Naive thymus-derived CD4-positive, alpha-beta T cell (primary cell): Measurements from ENCODE around the gene RLN1. TPM values are rescaled to one million over a fixed set of nuclear protein-coding genes. Genes with fewer than 3 reads are reported as not detected.
"Not testable (repeated sequence)": the region's sequence is repeated elsewhere in the genome, so short reads cannot be mapped to it uniquely, and the experiment has no call there.

ENCODE experiments used
- ATAC-seq: fragments of 150-1000 bp; cut with Tn5 transposase; 2 replicates; pipeline ENCODE4 v1.10.0; 2021; ENCODE audit warnings: mild to moderate bottlenecking, moderate library complexity
- CTCF ChIA-PET: fragments of 350-600 bp; sonication (Branson Sonifier 250); formaldehyde crosslinking; loops from one replicate; lab custom pipeline; 2021; ENCODE audit warnings: antibody characterized with exemption; lab: Charles Lee
- POLR2A ChIA-PET: fragments of 350-600 bp; sonication (Branson Sonifier 250); formaldehyde crosslinking; loops from one replicate; lab custom pipeline; 2021; ENCODE audit warnings: antibody characterized with exemption, inconsistent platforms; lab: Charles Lee
- DNase-seq, 9 donors: peaks; one replicate each; pipeline versions ENCODE4 v3.0.0 to v3.0.0-alpha.2; 2020 to 2022; ENCODE audit warnings: mixed read lengths in 1 of 9
- H3K27ac ChIP-seq: one replicate; pipeline ENCODE4 v1.7.0; 2013; ENCODE audit warnings: mild to moderate bottlenecking, low read depth, low read length, moderate library complexity
- H3K27me3 ChIP-seq, 2 donors: one replicate each; pipeline ENCODE4 v1.7.0; 2013; ENCODE audit warnings: low read length in 2 of 2, mild to moderate bottlenecking in 2 of 2, moderate library complexity in 2 of 2; ENCODE audit not compliant: control insufficient read depth in 2 of 2, insufficient read depth in 2 of 2
- H3K36me3 ChIP-seq, 3 experiments: 1 replicate in 2 of 3; 2 replicates in 1 of 3; pipeline ENCODE4 v1.7.0; 2013; ENCODE audit warnings: low read length in 3 of 3, mild to moderate bottlenecking in 3 of 3, moderate library complexity in 1 of 3; ENCODE audit not compliant: insufficient read depth in 3 of 3, control insufficient read depth in 2 of 3
- H3K4me1 ChIP-seq, 2 donors: one replicate each; pipeline ENCODE4 v1.7.0; 2013; ENCODE audit warnings: low read length in 2 of 2, mild to moderate bottlenecking in 2 of 2, moderate library complexity in 1 of 2; ENCODE audit not compliant: control insufficient read depth in 2 of 2, insufficient read depth in 2 of 2
- H3K4me3 ChIP-seq: 2 replicates; pipeline ENCODE4 v1.7.0; 2013; ENCODE audit warnings: mild to moderate bottlenecking, low read length
- H3K9me3 ChIP-seq, 3 experiments: 1 replicate in 2 of 3; 2 replicates in 1 of 3; pipeline ENCODE4 v1.7.0; 2013; ENCODE audit warnings: low read length in 3 of 3; ENCODE audit not compliant: control insufficient read depth in 2 of 3
- H3K27ac Mint-ChIP-seq, 9 donors: one replicate each; pipeline ENCODE4 v1.8.0; 2020 to 2022; ENCODE audit warnings: mixed read lengths in 9 of 9, mild to moderate bottlenecking in 8 of 9, moderate library complexity in 5 of 9, inconsistent platforms in 2 of 9
- H3K27me3 Mint-ChIP-seq, 5 donors: one replicate each; pipeline ENCODE4 v1.8.0; 2021 to 2022; ENCODE audit warnings: mixed read lengths in 5 of 5, mild to moderate bottlenecking in 1 of 5
- H3K36me3 Mint-ChIP-seq, 5 donors: one replicate each; pipeline ENCODE4 v1.8.0; 2020 to 2022; ENCODE audit warnings: mixed read lengths in 5 of 5, mild to moderate bottlenecking in 3 of 5, inconsistent platforms in 1 of 5
- H3K4me1 Mint-ChIP-seq, 7 donors: one replicate each; pipeline ENCODE4 v1.8.0; 2020 to 2022; ENCODE audit warnings: mixed read lengths in 7 of 7, mild to moderate bottlenecking in 3 of 7, inconsistent platforms in 1 of 7
- H3K4me3 Mint-ChIP-seq, 10 donors: one replicate each; pipeline ENCODE4 v1.8.0; 2020 to 2022; ENCODE audit warnings: mild to moderate bottlenecking in 10 of 10, mixed read lengths in 10 of 10, moderate library complexity in 6 of 10, inconsistent platforms in 2 of 10
- H3K9me3 Mint-ChIP-seq, 11 donors: one replicate each; pipeline ENCODE4 v1.8.0; 2020 to 2022; ENCODE audit warnings: mixed read lengths in 11 of 11, mild to moderate bottlenecking in 4 of 11, inconsistent platforms in 1 of 11, moderate library complexity in 1 of 11
- intact Hi-C, 2 donors: fragments of 100-400 bp; cut with micrococcal nuclease; formaldehyde crosslinking; loops; one replicate each; pipeline ENCODE4 v1.15.1; 2023
- polyA plus RNA-seq, 2 donors: library from polyadenylated mRNA; unstranded; fragments of 300-500 nt; fragmentation: Illumina TruSeq; gene quantifications; one replicate each; pipeline ENCODE4 v1.2.3, GENCODE V29; 2021
- total RNA-seq, 6 experiments: library from RNA in 5 of 6; stranded (reverse) in 5 of 6; gene quantifications; 1 replicate in 5 of 6; 2 replicates in 1 of 6; pipeline ENCODE4 v1.2.3 and lab custom pipeline; 2021 to 2026

RLN1 gene
- total RNA-seq, result 1 to 10 TPM in 4 of 5 experiments, under 1 TPM in 1; 0.71 to 6.6 (median 1.8) TPM
- polyA plus RNA-seq, result 1 to 10 TPM; 2.3 to 3.1 TPM
- total RNA-seq (lab: John Stamatoyannopoulos, UW), result 2.3 reads per million, percentile 11 among the genes with 10 or more reads in this experiment

- H3K9me3 Mint-ChIP-seq, H3K27me3 Mint-ChIP-seq, CTCF ChIA-PET, H3K36me3 Mint-ChIP-seq, H3K9me3 ChIP-seq, H3K4me3 ChIP-seq, H3K36me3 ChIP-seq, H3K27me3 ChIP-seq: not testable (repeated sequence)
- H3K27ac ChIP-seq, result peak within 1 kb of the TSS; percentile 31
- intact Hi-C loops, result loop anchor here (5.0 to 10.0 kb wide), 9 partner anchors 37 to 1078 kb away; partner anchors contain the start of genes PLGRKT (in 1 of the 2), PLPP6 (in 1 of the 2), RCL1 (in 1 of the 2) and RIC1 (in 1 of the 2)
- POLR2A ChIA-PET, result interaction anchor here (2.0 kb wide), 1 partner anchor 12 kb away, joined by 12 read pairs; no protein-coding TSS in a partner anchor
- Mint-ChIP-seq H3K4me1 (peaks cover 9 to 40% (median 33%) of the 10 kb centered on the region in 7 donors), H3K4me3 (peak within 1 kb of the TSS; percentile 43 to 84 (median 78)), H3K27ac (peak within 1 kb of the TSS; percentile 56 to 95 (median 86))
- ATAC-seq (peak; percentile 99), DNase-seq (peak in 6 of 9 donors; percentile 22 to 59 (median 50))
- peaks cover 24 to 28% of the 10 kb centered on the region in 2 donors for H3K4me1 ChIP-seq
These were observed at the start of gene RLN1 for GRCh38 chr9:5338992-5339981. Gene RLN1 (minus strand): TSS chr9:5339876. CDS start chr9:5339746, 130 bp downstream.

- intact Hi-C loops, result no loop called here
These were observed 49.5 kb upstream of the RLN1 start for GRCh38 chr9:5389109-5389732.

GRCh38 chr9:5388026-5388819 lies 48.5 kb upstream of the RLN1 start:
- peaks cover 0 to 42% (median 15%) of the 10 kb centered on the region in 5 donors for H3K36me3 Mint-ChIP-seq
- no peak for ATAC-seq

More at GRCh38 chr9:5389109-5389732, 49.5 kb upstream of the RLN1 start:
- peak in 1 of 9 donors; percentile 26 for DNase-seq
- Mint-ChIP-seq H3K27ac (no peak overlapping the region), H3K4me3 (no peak overlapping the region), H3K36me3 (peaks cover 0 to 40% (median 15%) of the 10 kb centered on the region in 5 donors), H3K27me3 (no peaks in the 10 kb centered on the region), H3K9me3 (peaks cover 0 to 2% (median 0%) of the 10 kb centered on the region in 11 donors), H3K4me1 (peaks cover 0 to 22% (median 16%) of the 10 kb centered on the region in 7 donors)
- no peak overlapping the region for H3K27ac ChIP-seq
- H3K4me1 ChIP-seq, result peaks cover 0 to 9% of the 10 kb centered on the region in 2 donors
- ATAC-seq, result peak; percentile 58
- no peaks in the 10 kb centered on the region for H3K36me3 ChIP-seq
- ChIA-PET CTCF (no interaction called here), POLR2A (no interaction called here)
- H3K27me3 ChIP-seq, result no peaks in the 10 kb centered on the region
- H3K9me3 ChIP-seq, result no peaks in the 10 kb centered on the region
- no peak overlapping the region for H3K4me3 ChIP-seq

GRCh38 chr9:5384436-5384835 lies 44.8 kb upstream of the RLN1 start:
- intact Hi-C loops, result no loop called here
- H3K4me3 Mint-ChIP-seq, result no peak overlapping the region
- H3K27me3 Mint-ChIP-seq, result no peaks in the 10 kb centered on the region
- no peak for DNase-seq
- H3K4me1 ChIP-seq, result peaks cover 0 to 5% of the 10 kb centered on the region in 2 donors
- H3K27ac Mint-ChIP-seq, result peak overlapping the region in 2 of 9 donors; percentile 14 to 72
- peaks cover 0 to 49% (median 34%) of the 10 kb centered on the region in 5 donors for H3K36me3 Mint-ChIP-seq
- no peak overlapping the region for H3K27ac ChIP-seq
- no peak overlapping the region for H3K4me3 ChIP-seq
- H3K27me3 ChIP-seq, result no peaks in the 10 kb centered on the region
- CTCF ChIA-PET, result interaction anchor here (0.7 kb wide), 1 partner anchor 628 kb away, joined by 4 read pairs; no protein-coding TSS in a partner anchor
- POLR2A ChIA-PET, result interaction anchor here (0.6 kb wide), 1 partner anchor 716 kb away, joined by 3 read pairs; no protein-coding TSS in a partner anchor
- no peaks in the 10 kb centered on the region for H3K9me3 ChIP-seq
- peak; percentile 65 for ATAC-seq
- peaks cover 0 to 10% (median 0%) of the 10 kb centered on the region in 3 experiments for H3K36me3 ChIP-seq
- peaks cover 0 to 1% (median 0%) of the 10 kb centered on the region in 11 donors for H3K9me3 Mint-ChIP-seq
- H3K4me1 Mint-ChIP-seq, result peaks cover 0 to 22% (median 16%) of the 10 kb centered on the region in 7 donors

More at GRCh38 chr9:5388026-5388819, 48.5 kb upstream of the RLN1 start:
- Histone ChIP-seq H3K36me3 (no peaks in the 10 kb centered on the region), H3K4me1 (peaks cover 0 to 9% of the 10 kb centered on the region in 2 donors), H3K9me3 (no peaks in the 10 kb centered on the region), H3K27ac (no peak overlapping the region), H3K4me3 (no peak overlapping the region), H3K27me3 (no peaks in the 10 kb centered on the region)
- ChIA-PET CTCF (no interaction called here), POLR2A (no interaction called here)
- H3K4me3 Mint-ChIP-seq, result no peak overlapping the region
- H3K9me3 Mint-ChIP-seq, result peaks cover 0 to 1% (median 0%) of the 10 kb centered on the region in 11 donors
- intact Hi-C loops, result no loop called here
- H3K27ac Mint-ChIP-seq, result no peak overlapping the region
- peaks cover 0 to 22% (median 14%) of the 10 kb centered on the region in 7 donors for H3K4me1 Mint-ChIP-seq
- no peak for DNase-seq
- H3K27me3 Mint-ChIP-seq, result no peaks in the 10 kb centered on the region

- no peak overlapping the region for H3K4me3 ChIP-seq
- H3K9me3 ChIP-seq, result no peaks in the 10 kb centered on the region
- H3K27me3 Mint-ChIP-seq, result no peaks in the 10 kb centered on the region
- intact Hi-C loops, result no loop called here
- H3K4me1 ChIP-seq, result no peaks in the 10 kb centered on the region
- ChIA-PET POLR2A (no interaction called here), CTCF (no interaction called here)
- DNase-seq (no peak), ATAC-seq (no peak)
- peak overlapping the region in 1 of 9 donors; percentile 9 for H3K27ac Mint-ChIP-seq
- peaks cover 0 to 12% (median 6%) of the 10 kb centered on the region in 7 donors for H3K4me1 Mint-ChIP-seq
- peak overlapping the region in 1 of 10 donors; percentile 1 for H3K4me3 Mint-ChIP-seq
- peaks cover 0 to 10% (median 0%) of the 10 kb centered on the region in 3 experiments for H3K36me3 ChIP-seq
- peaks cover 0 to 1% (median 0%) of the 10 kb centered on the region in 11 donors for H3K9me3 Mint-ChIP-seq
- H3K27ac ChIP-seq, result no peak overlapping the region
- H3K36me3 Mint-ChIP-seq, result peaks cover 4 to 45% (median 39%) of the 10 kb centered on the region in 5 donors
- no peaks in the 10 kb centered on the region for H3K27me3 ChIP-seq
These were observed 42.8 kb upstream of the RLN1 start for GRCh38 chr9:5382479-5382878.
